Myocyte (in vitro differentiated cells): ENCODE measurements around the gene ZNF304. TPM values are rescaled to one million over a fixed set of nuclear protein-coding genes. Genes with fewer than 3 reads are reported as not detected.
"Not testable (repeated sequence)": the region's sequence is repeated elsewhere in the genome, so short reads cannot be mapped to it uniquely, and the experiment has no call there.

ENCODE experiments used
- DNase-seq: peaks from one replicate; pipeline ENCODE4 v3.0.0-alpha.2; 2012; ENCODE audit warnings: low read depth
- total RNA-seq: library from RNA; depleted of rRNA; stranded (reverse); fragments of >200 nt; gene quantifications from 2 replicates; pipeline ENCODE4 v1.2.3, GENCODE V29; 2014

ZNF304 gene
- total RNA-seq, 1 donor from 2014 or later: 9.9 TPM

- no peak for DNase-seq
These were observed 11.3 kb downstream of the ZNF304 start for GRCh38 chr19:57362419-57362818.

GRCh38 chr19:57362997-57363687, 12.1 kb downstream of the ZNF304 start, which contains the start of the genes TRAPPC2B and ZNF547:
TSS of gene TRAPPC2B (plus strand) at chr19:57363551. CDS start at chr19:57364834, 1,283 bp downstream.
TSS of gene ZNF547 (plus strand) at chr19:57363551. CDS start at chr19:57368556, 5,005 bp downstream.
- peak; percentile 100 for DNase-seq

- peak; percentile 14 for DNase-seq
These were observed 12.7 kb downstream of the ZNF304 start for GRCh38 chr19:57363688-57364181.

- peak; percentile 27 for DNase-seq
These were observed 15.7 kb downstream of the ZNF304 start for GRCh38 chr19:57366776-57367175.

DNA sequence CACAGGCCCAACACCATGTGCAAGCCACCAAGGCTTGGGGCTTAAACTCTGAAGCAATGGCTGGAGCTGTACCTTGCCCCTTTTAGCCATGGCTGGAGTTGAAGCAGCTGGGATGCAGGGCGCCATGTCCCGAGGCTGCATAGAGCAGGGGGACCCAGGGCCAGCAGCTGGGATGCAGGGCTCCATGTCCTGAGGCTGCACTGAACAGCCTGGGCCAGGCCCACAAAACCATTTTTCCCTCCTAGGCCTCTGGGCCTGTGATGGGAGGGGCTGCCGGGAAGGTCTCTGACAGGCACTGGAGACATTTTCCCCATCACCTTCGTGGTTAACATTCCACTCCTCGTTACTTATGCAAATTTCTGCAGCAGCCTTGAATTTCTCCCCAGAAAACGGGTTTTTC, 23.1 kb downstream of the ZNF304 start:
- DNase-seq: no peak

DNA sequence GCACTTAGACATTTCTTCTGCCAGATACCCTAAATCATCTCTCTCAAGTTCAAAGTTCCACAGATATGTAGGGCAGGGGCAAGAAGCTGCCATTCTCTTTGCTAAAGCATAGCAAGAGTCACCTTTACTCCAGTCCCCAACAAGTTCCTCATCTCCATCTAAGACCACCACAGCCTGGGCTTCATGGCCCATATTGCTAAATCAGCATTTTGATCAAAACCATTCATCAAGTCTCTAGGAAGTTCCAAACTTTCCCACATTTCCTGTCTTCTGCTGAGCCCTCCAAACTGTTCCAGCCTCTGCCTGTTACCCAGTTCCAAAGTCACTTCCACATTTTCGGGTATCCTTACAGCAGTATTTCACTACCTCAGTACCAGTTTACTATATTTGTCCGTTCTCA, 23.6 kb downstream of the ZNF304 start:
- not testable (repeated sequence) for DNase-seq

- DNase-seq: no peak
These were observed 25.1 kb downstream of the ZNF304 start for GRCh38 chr19:57376151-57376550.

DNA sequence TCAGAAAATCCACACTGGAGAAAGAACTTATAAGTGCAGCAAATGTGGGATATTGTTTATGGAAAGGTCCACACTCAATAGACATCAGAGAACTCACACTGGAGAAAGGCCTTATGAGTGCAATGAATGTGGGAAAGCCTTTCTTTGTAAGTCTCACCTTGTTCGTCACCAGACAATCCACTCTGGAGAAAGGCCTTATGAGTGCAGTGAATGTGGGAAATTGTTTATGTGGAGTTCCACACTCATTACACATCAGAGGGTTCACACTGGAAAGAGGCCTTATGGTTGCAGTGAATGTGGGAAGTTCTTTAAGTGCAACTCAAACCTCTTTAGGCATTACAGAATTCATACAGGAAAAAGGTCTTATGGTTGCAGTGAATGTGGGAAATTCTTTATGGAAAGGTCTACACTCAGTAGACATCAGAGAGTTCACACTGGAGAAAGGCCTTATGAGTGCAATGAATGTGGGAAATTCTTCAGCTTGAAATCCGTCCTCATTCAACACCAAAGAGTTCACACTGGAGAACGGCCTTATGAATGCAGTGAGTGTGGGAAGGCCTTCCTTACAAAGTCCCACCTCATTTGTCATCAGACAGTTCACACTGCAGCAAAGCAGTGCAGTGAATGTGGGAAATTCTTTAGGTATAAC, 26.6 kb downstream of the ZNF304 start:
- no peak for DNase-seq

- no peak for DNase-seq
These were observed 29.9 kb downstream of the ZNF304 start for GRCh38 chr19:57380923-57381322.

GRCh38 chr19:57382806-57383488, 31.9 kb downstream of the ZNF304 start:
- DNase-seq: no peak

DNA sequence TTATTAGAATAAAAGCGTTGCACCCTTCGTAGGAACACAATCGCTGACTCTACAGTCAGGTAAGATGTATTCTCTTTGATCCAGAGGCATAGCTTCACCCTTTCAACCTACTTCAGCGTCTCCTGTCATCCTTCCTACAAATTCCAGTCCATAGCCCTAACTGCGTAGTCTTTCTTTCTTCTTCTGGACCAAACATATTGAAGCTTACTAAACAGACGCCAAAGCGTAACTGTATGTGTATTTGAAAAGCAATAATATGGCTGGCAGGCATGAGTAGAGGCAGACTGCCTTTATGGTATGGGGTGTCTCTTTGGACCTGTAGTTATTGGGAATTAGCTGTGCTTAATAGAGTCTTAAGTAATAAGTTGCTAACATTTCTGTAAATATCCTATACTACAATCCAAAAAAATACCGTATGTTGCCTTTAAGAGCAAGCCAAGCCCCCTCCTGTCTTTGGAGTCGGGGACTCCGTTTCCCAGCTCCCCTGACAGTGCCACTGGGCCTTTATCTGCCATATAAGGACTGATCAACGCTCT, 38.2 kb downstream of the ZNF304 start:
- no peak for DNase-seq

GRCh38 chr19:57389730-57390598, 38.9 kb downstream of the ZNF304 start, which contains the start of gene ZNF548:
TSS of gene ZNF548 (plus strand) at chr19:57389854. CDS start at chr19:57390100, 246 bp downstream.
- DNase-seq: peak; percentile 99

- no peak for DNase-seq
These were observed 44.6 kb downstream of the ZNF304 start for GRCh38 chr19:57395710-57396109.

DNA sequence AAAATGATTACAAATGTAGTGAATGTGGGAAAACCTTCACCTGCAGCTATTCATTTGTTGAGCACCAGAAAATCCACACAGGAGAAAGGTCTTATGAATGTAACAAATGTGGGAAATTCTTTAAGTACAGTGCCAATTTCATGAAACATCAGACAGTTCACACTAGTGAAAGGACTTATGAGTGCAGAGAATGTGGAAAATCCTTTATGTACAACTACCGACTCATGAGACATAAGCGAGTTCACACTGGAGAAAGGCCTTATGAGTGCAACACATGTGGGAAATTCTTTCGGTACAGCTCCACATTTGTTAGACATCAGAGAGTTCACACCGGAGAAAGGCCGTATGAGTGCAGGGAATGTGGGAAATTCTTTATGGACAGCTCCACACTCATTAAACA, 47.8 kb downstream of the ZNF304 start:
- no peak for DNase-seq

DNA sequence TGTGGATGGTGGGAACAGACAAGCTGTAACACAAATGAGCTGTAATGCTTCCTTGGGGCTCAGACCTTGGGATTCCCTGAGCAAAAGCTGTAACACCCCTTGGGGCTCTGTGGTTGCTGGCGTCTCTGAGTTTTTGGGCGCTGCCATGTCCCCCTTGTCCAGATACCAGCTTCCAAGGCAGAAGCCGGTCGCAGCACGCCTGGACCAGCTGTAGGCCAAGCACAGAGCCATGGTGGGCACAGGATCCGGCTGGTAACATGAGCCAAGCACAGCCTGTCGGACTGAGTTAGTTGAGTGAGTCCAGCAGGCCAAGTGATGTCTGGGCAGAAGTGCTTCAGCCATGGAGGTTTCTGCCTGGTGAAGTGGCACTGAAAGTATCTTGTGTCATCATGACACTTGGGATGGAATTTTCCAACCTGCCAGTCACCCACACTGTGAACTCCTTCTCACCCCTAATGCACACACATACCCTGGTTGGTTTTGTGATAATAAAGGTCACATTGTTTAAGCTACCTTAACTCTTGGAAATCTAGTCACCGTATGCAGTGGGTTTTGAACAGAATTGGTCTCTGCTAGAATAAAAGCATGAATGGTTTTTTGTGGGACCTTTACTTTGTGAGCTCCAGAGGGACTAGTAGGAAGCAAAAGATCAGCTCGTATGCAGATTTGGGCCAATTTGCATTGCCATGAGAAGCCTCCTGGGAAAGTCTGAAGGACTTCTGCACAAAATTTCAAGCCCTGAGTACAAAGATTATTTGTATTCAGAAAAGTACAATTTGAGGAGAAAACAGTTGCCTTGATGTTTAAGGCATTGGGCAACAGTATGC, 52.9 kb downstream of the ZNF304 start:
- DNase-seq: no peak

- DNase-seq: peak; percentile 57
These were observed 55.5 kb downstream of the ZNF304 start for GRCh38 chr19:57406516-57407123.
